ENCODE data around the gene IGSF3.
"Not testable (repeated sequence)": the region's sequence is repeated elsewhere in the genome, so short reads cannot be mapped to it uniquely, and the experiment has no call there.

Gene IGSF3

GRCh38 chr1:116595065-116595840 is 72.3 kb downstream of the IGSF3 start:
- DNase-seq, result not testable (repeated sequence)

GRCh38 chr1:116593977-116594376 is 73.6 kb downstream of the IGSF3 start:
- not testable (repeated sequence) for DNase-seq

GRCh38 chr1:116593401-116593800 is 74.1 kb downstream of the IGSF3 start:
- not testable (repeated sequence) for DNase-seq

GRCh38 chr1:116591951-116592605 is 75.5 kb downstream of the IGSF3 start:
- DNase-seq, result not testable (repeated sequence)

- DNase-seq, result not testable (repeated sequence)
These were observed 76.3 kb downstream of the IGSF3 start for GRCh38 chr1:116591006-116591950.

GRCh38 chr1:116590359-116591005 is 77.1 kb downstream of the IGSF3 start:
- not testable (repeated sequence) for DNase-seq

GRCh38 chr1:116589101-116589735 is 78.3 kb downstream of the IGSF3 start:
- DNase-seq, result not testable (repeated sequence)

GRCh38 chr1:116587501-116588227 is 79.9 kb downstream of the IGSF3 start:
- no peak for DNase-seq

- DNase-seq, result no peak
These were observed 80.8 kb downstream of the IGSF3 start for GRCh38 chr1:116586741-116587143.

- no peak for DNase-seq
These were observed 81.6 kb downstream of the IGSF3 start for GRCh38 chr1:116585886-116586285.

- DNase-seq, result no peak
These were observed 86.1 kb downstream of the IGSF3 start for GRCh38 chr1:116581323-116581885.

- DNase-seq, result no peak
These were observed 86.8 kb downstream of the IGSF3 start for GRCh38 chr1:116580446-116581322.

GRCh38 chr1:116579259-116579875 is 88.2 kb downstream of the IGSF3 start:
- DNase-seq, result no peak

GRCh38 chr1:116578581-116578980 is 89.0 kb downstream of the IGSF3 start:
- DNase-seq, result no peak

- DNase-seq, result no peak
These were observed 89.7 kb downstream of the IGSF3 start for GRCh38 chr1:116577759-116578314.

GRCh38 chr1:116574581-116575291 is 92.8 kb downstream of the IGSF3 start:
- peak; percentile 45 for DNase-seq

GRCh38 chr1:116573431-116574095 is 94.0 kb downstream of the IGSF3 start:
- DNase-seq, result no peak
